ENCODE data around the gene PRSS21.

PRSS21 gene

GRCh38 chr16:2804728-2805127 lies 12.3 kb upstream of the PRSS21 start:
- in situ Hi-C loops (cut with MboI; ENCODE audit: low sequenced_read_pairs): no loop called here

- in situ Hi-C loops (cut with MboI; ENCODE audit: low sequenced_read_pairs): no loop called here
Observed at GRCh38 chr16:2806286-2806685, 10.8 kb upstream of the PRSS21 start.

GRCh38 chr16:2808181-2808580 lies 8.9 kb upstream of the PRSS21 start:
- in situ Hi-C loops (cut with MboI; ENCODE audit: low sequenced_read_pairs): no loop called here

GRCh38 chr16:2809149-2809760 lies 7.8 kb upstream of the PRSS21 start:
- in situ Hi-C loops (cut with MboI; ENCODE audit: low sequenced_read_pairs): no loop called here

- in situ Hi-C loops (cut with MboI; ENCODE audit: low sequenced_read_pairs): no loop called here
Observed at GRCh38 chr16:2810651-2811050, 6.4 kb upstream of the PRSS21 start.

- in situ Hi-C loops (cut with MboI; ENCODE audit: low sequenced_read_pairs): no loop called here
Observed at GRCh38 chr16:2811703-2812471, 5.2 kb upstream of the PRSS21 start.

- in situ Hi-C loops (cut with MboI; ENCODE audit: low sequenced_read_pairs): no loop called here
Observed at GRCh38 chr16:2813771-2814221, 3.2 kb upstream of the PRSS21 start.

GRCh38 chr16:2814551-2815298 lies 2.3 kb upstream of the PRSS21 start:
- in situ Hi-C loops (cut with MboI; ENCODE audit: low sequenced_read_pairs): no loop called here

GRCh38 chr16:2815299-2815771 lies 1.7 kb upstream of the PRSS21 start:
- in situ Hi-C loops (cut with MboI; ENCODE audit: low sequenced_read_pairs): no loop called here

GRCh38 chr16:2817340-2818271 lies 569 bp downstream of the PRSS21 start:
- in situ Hi-C loops (cut with MboI; ENCODE audit: low sequenced_read_pairs): no loop called here

- in situ Hi-C loops (cut with MboI; ENCODE audit: low sequenced_read_pairs): no loop called here
Observed at GRCh38 chr16:2818272-2818876, 1.3 kb downstream of the PRSS21 start.

GRCh38 chr16:2819179-2819938 lies 2.3 kb downstream of the PRSS21 start:
- in situ Hi-C loops (cut with MboI; ENCODE audit: low sequenced_read_pairs): no loop called here

- in situ Hi-C loops (cut with MboI; ENCODE audit: low sequenced_read_pairs): no loop called here
Observed at GRCh38 chr16:2819939-2820835, 3.1 kb downstream of the PRSS21 start.

- in situ Hi-C loops (cut with MboI; ENCODE audit: low sequenced_read_pairs): no loop called here
Observed at GRCh38 chr16:2820836-2821486, 3.9 kb downstream of the PRSS21 start.

GRCh38 chr16:2821487-2822157 lies 4.6 kb downstream of the PRSS21 start:
- in situ Hi-C loops (cut with MboI; ENCODE audit: low sequenced_read_pairs): no loop called here

- in situ Hi-C loops (cut with MboI; ENCODE audit: low sequenced_read_pairs): no loop called here
Observed at GRCh38 chr16:2822158-2822495, 5.1 kb downstream of the PRSS21 start.

GRCh38 chr16:2822496-2822895 lies 5.5 kb downstream of the PRSS21 start:
- in situ Hi-C loops (cut with MboI; ENCODE audit: low sequenced_read_pairs): no loop called here

GRCh38 chr16:2824626-2825025 lies 7.6 kb downstream of the PRSS21 start:
- in situ Hi-C loops (cut with MboI; ENCODE audit: low sequenced_read_pairs): no loop called here
